OCI-LY1 (cell line): ENCODE measurements around the gene IL36B.

Experiments
- H2AFZ ChIP-seq: fragments of 200-600 bp; sonication (generic), shearing (Covaris generic); 2 replicates; pipeline ENCODE4 v1.6.0; 2014; ENCODE audit warnings: antibody characterized with exemption, mild to moderate bottlenecking, low read length
- H3F3A ChIP-seq: fragments of 200-600 bp; sonication (generic), shearing (Covaris generic); 2 replicates; pipeline ENCODE4 v1.6.0; 2014; ENCODE audit warnings: mild to moderate bottlenecking, antibody characterized with exemption, low read length, moderate library complexity; ENCODE audit not compliant: insufficient read depth
- H3K27ac ChIP-seq: fragments of 200-600 bp; sonication (generic); 2 replicates; pipeline ENCODE4 v1.5.1; 2014; ENCODE audit warnings: low read length, mixed run types, mild to moderate bottlenecking, low read depth; ENCODE audit not compliant: poor library complexity, severe bottlenecking
- H3K27me3 ChIP-seq: fragments of 200-600 bp; sonication (generic); 2 replicates; pipeline ENCODE4 v1.6.0; 2014; ENCODE audit warnings: antibody characterized with exemption, mild to moderate bottlenecking, low read length, moderate library complexity; ENCODE audit not compliant: insufficient read depth
- H3K36me3 ChIP-seq: fragments of 200-600 bp; sonication (generic); 2 replicates; pipeline ENCODE4 v1.6.1; 2014; ENCODE audit warnings: mild to moderate bottlenecking, antibody characterized with exemption, low read length, moderate library complexity, mixed read lengths; ENCODE audit not compliant: insufficient read depth
- H3K4me1 ChIP-seq: fragments of 200-600 bp; sonication (generic); 2 replicates; pipeline ENCODE4 v1.5.1; 2014; ENCODE audit warnings: mild to moderate bottlenecking, low read length, moderate library complexity; ENCODE audit not compliant: insufficient read depth, severe bottlenecking
- H3K4me2 ChIP-seq: fragments of 200-600 bp; sonication (generic), shearing (Covaris generic); 2 replicates; pipeline ENCODE4 v1.6.1; 2014; ENCODE audit warnings: low read length
- H3K4me3 ChIP-seq: fragments of 200-600 bp; sonication (generic); 2 replicates; pipeline ENCODE4 v1.5.1; 2014; ENCODE audit warnings: low read length, low read depth, mild to moderate bottlenecking, mixed read lengths; ENCODE audit not compliant: poor library complexity, severe bottlenecking
- H3K79me2 ChIP-seq: fragments of 200-600 bp; shearing (Covaris generic); 2 replicates; pipeline ENCODE4 v1.6.1; 2016; ENCODE audit warnings: mixed run types, low read length, mixed read lengths; ENCODE audit not compliant: insufficient read depth
- H3K9ac ChIP-seq: fragments of 200-600 bp; sonication (generic), shearing (Covaris generic); 2 replicates; pipeline ENCODE4 v1.6.1; 2014; ENCODE audit warnings: mild to moderate bottlenecking, low read length, mixed read lengths
- H3K9me2 ChIP-seq: fragments of 200-600 bp; sonication (generic), shearing (Covaris generic); 2 replicates; pipeline ENCODE4 v1.6.1; 2014; ENCODE audit warnings: low read depth, mild to moderate bottlenecking, low read length, mixed read lengths
- H3K9me3 ChIP-seq: fragments of 200-600 bp; shearing (Covaris generic); 2 replicates; pipeline ENCODE4 v1.6.1; 2014; ENCODE audit warnings: low read length, mixed read lengths
- H4K20me1 ChIP-seq: fragments of 200-600 bp; sonication (generic), shearing (Covaris generic); 2 replicates; pipeline ENCODE4 v1.6.0; 2016; ENCODE audit warnings: mild to moderate bottlenecking, low read length; ENCODE audit not compliant: insufficient read depth
- EZH2 ChIP-seq: fragments of 200-600 bp; sonication (generic), shearing (Covaris generic); IDR thresholded peaks from 2 replicates; pipeline ENCODE4 v1.8.0; 2017; ENCODE audit warnings: borderline replicate concordance, mixed run types, mild to moderate bottlenecking, antibody characterized with exemption, low read length, moderate library complexity, mixed read lengths
- TF ChIP-seq, protein P1 (sequence below): fragments of 200-600 bp; sonication (generic), shearing (Covaris generic); IDR thresholded peaks from 2 replicates; pipeline ENCODE4 v1.5.1; 2017; ENCODE audit warnings: mild to moderate bottlenecking, antibody characterized with exemption, low read length, moderate library complexity, mixed read lengths

Gene IL36B

GRCh38 chr2:112997151-112997550 lies 55.5 kb downstream of the IL36B start:
- no peaks in the 10 kb centered on the region for H4K20me1 ChIP-seq
- no peak overlapping the region for H3K4me2 ChIP-seq
- peaks cover 12% of the 10 kb centered on the region for H3K9me3 ChIP-seq
- H3K27me3 ChIP-seq, result no peaks in the 10 kb centered on the region
- no peak overlapping the region for H3K27ac ChIP-seq
- H3K36me3 ChIP-seq, result no peaks in the 10 kb centered on the region
- no peak overlapping the region; the same call in 1 of the 2 replicates for H2AFZ ChIP-seq
- no peaks in the 10 kb centered on the region for H3K4me1 ChIP-seq
- H3K4me3 ChIP-seq, result no peak overlapping the region
- no peaks in the 10 kb centered on the region for H3F3A ChIP-seq
- peaks cover 3% of the 10 kb centered on the region; the same call in 1 of the 2 replicates for H3K9me2 ChIP-seq
- H3K9ac ChIP-seq, result no peak overlapping the region
- TF ChIP-seq EZH2, result no peak
- TF ChIP-seq, protein P1, sequence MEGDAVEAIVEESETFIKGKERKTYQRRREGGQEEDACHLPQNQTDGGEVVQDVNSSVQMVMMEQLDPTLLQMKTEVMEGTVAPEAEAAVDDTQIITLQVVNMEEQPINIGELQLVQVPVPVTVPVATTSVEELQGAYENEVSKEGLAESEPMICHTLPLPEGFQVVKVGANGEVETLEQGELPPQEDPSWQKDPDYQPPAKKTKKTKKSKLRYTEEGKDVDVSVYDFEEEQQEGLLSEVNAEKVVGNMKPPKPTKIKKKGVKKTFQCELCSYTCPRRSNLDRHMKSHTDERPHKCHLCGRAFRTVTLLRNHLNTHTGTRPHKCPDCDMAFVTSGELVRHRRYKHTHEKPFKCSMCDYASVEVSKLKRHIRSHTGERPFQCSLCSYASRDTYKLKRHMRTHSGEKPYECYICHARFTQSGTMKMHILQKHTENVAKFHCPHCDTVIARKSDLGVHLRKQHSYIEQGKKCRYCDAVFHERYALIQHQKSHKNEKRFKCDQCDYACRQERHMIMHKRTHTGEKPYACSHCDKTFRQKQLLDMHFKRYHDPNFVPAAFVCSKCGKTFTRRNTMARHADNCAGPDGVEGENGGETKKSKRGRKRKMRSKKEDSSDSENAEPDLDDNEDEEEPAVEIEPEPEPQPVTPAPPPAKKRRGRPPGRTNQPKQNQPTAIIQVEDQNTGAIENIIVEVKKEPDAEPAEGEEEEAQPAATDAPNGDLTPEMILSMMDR, result no peak
- H3K79me2 ChIP-seq, result no peaks in the 10 kb centered on the region

- Histone ChIP-seq H4K20me1 (no peaks in the 10 kb centered on the region), H3K27ac (no peak overlapping the region), H3K4me3 (no peak overlapping the region), H3K9me3 (peaks cover 12% of the 10 kb centered on the region), H3K4me1 (no peaks in the 10 kb centered on the region), H3K4me2 (no peak overlapping the region), H2AFZ (no peak overlapping the region), H3K9me2 (peaks cover 3% of the 10 kb centered on the region; the same call in 1 of the 2 replicates), H3K79me2 (no peaks in the 10 kb centered on the region), H3F3A (no peaks in the 10 kb centered on the region), H3K9ac (no peak overlapping the region), H3K27me3 (no peaks in the 10 kb centered on the region), H3K36me3 (no peaks in the 10 kb centered on the region)
- TF ChIP-seq EZH2, result no peak
- TF ChIP-seq, protein P1, result no peak
Observed at GRCh38 chr2:112996635-112997034, 56.0 kb downstream of the IL36B start.

DNA sequence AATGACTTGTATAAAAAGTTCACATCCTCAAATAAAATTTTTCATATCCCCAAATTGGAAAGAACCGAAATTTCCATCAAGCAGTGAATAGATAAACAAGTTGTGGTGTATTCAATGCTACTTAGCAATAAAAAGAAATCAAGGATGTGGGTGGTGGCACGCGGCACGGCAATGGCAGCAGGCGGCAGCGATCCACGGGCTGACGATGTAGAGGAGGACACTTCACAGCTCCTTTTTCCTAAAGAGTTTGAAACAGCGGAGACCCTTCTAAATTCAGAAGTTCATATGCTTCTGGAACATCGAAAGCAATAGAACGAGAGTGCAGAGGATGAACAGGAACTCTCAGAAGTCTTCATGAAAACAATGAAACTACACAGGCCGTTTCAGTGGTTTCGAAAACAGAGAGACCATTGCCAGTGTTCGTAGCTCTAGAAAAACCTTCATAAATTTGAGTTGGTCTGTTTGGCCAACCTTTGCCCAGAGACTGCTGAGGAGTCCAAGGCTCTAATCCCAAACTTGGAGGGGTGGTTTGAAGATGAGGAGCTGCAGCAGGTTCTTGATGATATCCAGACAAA lies 57.2 kb downstream of the IL36B start:
- Histone ChIP-seq H3K9ac (no peak overlapping the region), H3K9me2 (peaks cover 3% of the 10 kb centered on the region), H3K36me3 (no peaks in the 10 kb centered on the region), H2AFZ (no peak overlapping the region), H3K4me1 (no peaks in the 10 kb centered on the region), H3K79me2 (no peaks in the 10 kb centered on the region), H3K4me3 (no peak overlapping the region), H3K27ac (no peak overlapping the region), H3K9me3 (peaks cover 4% of the 10 kb centered on the region; the same call in 1 of the 2 replicates), H3K4me2 (no peak overlapping the region), H3F3A (no peaks in the 10 kb centered on the region), H4K20me1 (no peaks in the 10 kb centered on the region), H3K27me3 (no peaks in the 10 kb centered on the region)
- no peak for TF ChIP-seq EZH2
- TF ChIP-seq, protein P1, result no peak
